ENCODE results near the gene TAT.
"Not testable (repeated sequence)": the region's sequence is repeated elsewhere in the genome, so short reads cannot be mapped to it uniquely, and the experiment has no call there.

TAT gene

DNA sequence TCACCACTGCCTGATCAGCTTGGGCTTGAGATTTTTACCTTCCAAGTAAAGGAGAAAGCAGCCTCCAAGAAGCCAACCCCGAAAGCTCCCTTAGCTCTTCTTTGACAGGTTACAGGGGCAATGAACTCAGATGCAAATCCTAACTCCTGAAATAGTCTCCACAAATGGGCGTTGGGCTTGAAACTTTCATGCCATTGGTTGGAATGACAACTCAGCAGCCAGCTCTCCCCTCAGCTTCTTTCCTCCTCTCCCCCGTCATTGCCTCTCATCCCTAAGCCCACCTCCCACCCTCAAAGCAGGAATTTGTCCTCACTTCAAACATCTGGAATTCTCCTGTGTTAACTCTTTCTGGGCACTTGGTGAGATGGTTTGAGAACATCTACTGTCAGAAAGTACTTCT, at the start of gene TAT:
TAT (minus strand) TSS at position 122 of the 400 bp plus-strand sequence. CDS start 677 bp downstream, outside the sequence.
- DNase-seq: no peak

DNA sequence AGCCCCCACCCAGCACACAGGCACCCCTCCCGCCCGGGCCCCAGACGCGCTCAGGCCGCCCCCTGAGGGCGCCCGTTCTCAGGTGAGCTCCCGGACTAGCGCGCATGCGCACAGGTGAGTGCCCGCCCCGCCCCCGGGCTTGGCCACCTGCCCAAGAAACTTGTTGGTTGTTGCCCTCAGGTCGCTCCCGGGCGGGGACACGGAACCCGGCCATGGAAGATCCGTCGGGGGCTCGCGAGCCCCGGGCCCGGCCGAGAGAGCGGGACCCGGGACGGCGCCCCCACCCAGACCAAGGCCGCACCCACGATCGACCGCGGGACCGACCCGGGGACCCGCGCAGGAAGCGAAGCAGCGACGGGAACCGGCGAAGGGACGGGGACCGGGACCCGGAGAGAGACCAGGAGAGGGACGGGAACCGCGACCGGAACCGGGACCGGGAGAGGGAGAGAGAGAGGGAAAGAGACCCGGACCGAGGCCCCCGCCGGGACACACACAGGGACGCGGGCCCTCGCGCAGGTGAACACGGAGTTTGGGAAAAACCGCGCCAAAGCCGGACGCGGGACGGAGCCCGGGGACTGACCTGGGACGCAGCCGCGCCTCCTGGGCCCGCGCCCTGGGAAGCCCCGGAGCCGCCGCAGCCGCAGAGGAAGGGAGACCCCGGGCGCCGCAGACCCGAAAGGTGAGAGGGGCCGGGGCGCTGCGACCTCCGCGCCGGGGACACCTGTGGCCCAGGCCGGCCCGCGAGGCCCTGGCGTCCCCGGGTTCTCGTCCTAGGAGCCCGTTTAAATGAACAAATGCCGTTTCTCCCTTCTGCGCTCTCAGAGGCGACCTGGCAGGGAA, 49.3 kb upstream of the TAT start, which contains the start of gene MARVELD3:
MARVELD3 (plus strand) TSS at position 167 of the 840 bp plus-strand sequence; CDS start at position 213, 46 bp downstream.
- peak; percentile 87 for DNase-seq

DNA sequence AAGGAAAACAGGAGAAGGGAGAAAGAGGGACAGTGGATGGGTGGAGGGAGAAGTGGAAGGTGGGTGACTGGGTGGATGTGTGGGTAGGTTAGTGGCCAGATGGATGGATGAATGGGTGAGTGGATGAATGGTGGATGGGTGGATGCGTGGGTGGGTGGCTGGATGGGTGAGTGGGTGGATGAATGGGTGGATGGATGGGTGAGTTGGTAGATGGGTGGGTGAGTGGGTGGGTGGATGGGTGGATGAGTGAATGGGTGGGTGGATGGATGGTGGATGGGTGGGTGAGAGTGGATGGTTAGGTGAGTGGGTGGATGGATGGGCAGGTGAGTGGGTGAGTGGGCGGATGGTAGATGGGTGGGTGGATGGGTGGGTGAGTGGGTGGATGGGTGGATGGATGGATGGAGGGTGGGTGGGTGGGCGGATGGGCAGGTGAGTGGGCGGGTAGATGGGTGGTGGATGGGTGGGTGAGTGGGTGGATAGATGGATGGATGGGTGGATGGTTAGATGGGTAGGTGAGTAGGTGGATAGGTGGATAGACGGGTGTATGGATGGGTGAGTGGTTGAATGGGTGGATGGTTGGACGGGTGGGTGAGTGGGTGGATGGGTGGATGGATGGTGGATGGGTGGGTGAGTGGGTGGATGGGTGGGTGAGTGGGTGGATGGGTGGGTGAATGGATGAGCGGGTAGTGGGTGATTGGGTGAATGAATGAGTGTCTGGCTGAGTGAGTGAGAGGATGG, 48.4 kb upstream of the TAT start:
- DNase-seq: no peak

DNA sequence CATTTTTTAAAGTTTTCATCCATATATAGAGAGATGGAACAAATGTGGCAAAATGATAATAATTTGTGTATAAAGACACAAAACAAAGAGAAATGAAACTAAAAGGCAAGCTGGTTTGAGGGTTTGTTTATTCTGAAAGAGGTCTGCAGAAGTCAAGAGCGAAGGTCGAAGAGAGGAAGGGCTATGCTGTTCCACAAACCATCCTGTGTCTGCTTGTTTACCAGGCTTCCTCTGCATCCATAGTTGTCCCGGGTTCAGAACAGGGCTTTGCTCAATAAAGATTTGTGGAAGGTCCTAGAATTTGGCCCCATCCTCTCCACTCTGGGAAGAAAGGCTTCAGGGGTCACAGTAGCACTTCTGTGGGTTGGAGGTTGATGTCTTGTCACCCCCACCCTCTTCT, 46.7 kb upstream of the TAT start:
- no peak for DNase-seq

DNA sequence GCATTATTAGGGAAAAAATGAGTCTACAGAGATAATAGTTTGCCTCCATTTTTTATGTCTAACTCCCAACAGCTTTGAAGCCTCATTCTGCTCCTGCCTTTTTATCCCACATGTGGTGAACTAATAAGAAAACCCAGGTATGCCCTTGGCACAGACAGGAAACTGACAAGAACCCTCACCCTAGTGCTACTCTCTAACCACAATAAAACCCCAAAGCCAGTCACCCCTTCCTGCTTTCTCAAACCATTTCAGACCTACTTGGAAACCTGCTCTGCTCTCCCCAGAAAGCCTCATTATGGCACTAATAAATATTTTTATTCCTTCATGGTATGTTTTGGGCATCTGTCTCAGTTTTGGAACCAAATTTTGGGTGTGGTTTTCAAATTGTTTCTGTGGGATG, 45.2 kb upstream of the TAT start:
- no peak for DNase-seq

DNA sequence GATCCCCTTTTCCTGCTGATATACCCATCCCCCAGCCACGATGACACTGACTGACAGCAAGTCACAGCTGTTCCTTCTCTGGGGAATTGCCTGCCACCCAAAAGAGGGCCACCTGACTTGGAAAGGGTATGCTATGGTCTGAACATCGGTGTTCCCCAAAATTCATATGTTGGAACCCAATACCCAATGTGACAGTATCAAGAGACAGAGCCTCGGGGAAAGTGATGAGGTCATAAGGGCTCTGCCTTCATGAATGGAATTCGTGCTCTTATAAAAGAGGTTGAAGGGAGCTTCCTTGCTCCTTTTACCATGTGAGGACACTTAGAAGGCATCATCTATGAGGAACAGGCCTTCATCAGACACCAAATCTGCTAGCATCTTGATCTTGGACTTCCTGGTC, 41.5 kb upstream of the TAT start:
- no peak for DNase-seq

DNA sequence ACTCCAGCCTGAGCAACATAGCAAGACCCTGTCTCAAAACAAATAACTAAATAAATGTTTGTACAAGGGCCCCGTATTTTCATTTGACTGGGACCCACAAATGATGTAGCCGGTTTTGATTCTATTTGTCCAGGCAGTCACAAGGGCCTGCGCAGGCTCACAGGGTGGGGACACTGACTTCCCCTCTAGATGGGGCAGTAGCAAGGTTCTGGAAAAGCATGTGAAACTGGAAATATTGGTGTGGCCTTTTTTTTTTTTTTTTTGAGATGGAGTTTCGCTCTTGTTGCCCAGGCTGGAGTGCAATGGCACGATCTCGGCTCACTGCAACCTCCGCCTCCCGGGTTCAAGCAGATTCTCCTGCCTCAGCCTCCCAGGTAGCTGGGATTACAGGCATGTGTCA, 38.1 kb upstream of the TAT start:
- DNase-seq: not testable (repeated sequence)

DNA sequence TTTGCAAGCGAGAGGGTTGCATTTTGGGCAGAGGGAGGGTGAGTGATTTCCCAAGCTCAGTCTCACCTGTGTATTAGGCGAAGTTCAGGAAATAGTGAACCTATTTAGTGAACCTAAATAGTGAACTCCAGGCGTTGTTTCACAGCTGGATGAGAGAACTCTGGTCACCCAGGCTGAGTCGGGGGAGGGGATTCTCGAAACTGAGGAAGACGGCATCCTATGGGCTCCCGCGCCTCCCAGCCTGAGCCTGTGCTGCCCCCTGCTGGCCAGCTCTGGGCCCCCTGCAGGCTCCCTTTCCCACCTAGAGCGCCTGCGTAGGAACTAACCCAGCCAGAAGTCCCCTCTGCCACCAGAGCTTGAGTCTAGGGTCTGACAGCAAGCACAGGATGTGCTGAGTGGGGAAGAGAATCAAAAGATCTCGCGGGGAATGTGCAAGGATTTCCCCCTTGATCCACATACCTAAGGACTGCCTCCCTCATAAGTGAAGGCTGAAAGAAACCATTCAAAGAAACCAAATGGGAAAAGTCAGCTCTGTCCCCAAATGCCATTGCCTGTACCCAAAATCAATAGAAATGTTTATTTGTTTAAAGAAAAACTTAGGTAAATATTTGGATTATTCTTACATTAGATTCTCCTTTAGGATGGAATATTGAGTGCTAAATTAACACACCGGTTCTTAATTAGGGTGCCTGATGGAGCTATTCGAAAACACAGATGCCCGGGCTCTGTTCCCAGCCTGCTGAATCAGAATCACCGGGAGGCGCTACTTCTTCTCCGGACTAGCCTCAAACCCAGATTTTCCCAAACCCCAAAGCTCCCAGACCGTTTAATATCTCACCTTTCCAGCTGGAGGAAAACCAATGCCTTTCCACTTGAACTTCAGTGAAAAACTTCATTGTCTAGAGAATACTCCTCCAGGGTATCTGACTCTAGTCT, 34.3 kb upstream of the TAT start:
- peak; percentile 94 for DNase-seq

DNA sequence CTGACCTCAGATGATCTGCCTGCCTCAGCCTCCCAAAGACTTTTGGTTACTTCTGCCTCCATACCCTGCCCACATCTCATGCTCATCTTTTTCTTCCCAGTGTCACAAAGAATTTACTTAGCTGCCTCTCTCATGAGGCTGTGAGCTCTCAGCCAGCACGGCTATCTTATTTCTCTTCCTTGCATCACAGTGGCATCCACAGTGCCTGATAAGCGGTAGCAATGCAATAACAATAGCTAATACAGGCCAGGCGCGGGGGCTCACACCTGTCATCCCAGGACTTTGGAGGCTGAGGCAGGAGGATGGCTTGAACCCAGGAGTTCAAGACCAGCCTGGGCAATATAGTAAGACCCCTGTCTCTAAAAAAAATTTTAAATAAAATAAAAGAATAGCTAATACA, 33.6 kb upstream of the TAT start:
- DNase-seq: no peak

DNA sequence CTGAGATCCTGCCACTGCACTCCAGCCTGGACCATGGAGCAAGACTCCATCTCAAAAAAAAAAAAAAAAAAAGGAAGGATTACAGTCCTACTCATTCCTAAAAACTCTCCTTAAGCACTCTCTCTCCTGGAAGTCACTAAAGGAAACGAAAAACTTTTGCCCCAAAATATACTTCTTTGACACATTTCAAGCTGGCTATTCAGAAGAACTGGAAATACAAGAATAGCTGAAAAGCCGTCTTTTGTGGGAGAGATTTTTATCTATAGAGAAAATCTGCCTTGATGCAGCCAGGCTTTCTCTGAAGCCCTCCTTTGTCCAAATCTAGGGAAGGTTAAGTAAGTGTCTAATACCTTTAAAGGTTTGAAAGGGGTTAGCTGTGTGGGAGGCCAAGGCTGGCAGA, 32.2 kb upstream of the TAT start:
- no peak for DNase-seq

DNA sequence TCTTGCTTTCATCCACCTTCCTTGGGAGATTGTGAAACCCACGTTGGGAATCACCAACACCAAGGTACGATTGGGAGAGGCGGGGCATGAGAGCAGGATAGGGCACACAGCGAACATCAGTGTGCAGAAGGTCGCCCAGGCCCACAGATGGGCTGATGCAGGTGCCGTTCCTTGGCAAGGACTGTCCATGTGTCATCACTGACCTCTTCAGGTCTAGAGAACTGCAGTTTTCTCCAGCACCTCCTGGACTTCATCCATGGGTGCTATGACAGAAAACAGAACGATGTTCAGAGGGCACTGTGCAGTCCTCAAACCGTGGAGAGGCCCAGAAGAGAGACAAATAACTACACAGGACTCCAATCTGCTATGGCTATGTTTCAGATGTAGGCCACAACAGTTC, 23.9 kb upstream of the TAT start:
- no peak for DNase-seq

DNA sequence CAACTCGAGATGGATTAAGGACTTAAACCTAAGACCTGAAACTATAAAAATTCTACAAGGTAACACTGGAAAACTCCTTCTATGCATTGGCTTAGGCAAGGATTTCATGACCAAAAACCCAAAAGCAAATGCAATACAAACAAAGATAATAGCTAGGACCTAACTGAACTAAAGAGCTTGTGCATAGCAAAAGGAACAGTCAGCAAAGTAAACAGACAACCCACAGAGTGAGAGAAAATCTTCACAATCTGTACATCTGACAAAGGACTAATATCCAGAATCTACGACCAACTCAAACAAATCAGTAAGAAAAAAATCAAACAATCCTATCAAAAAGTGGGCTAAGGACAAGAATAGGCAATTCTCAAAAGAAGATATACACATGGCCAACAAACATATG, 21.5 kb upstream of the TAT start:
- not testable (repeated sequence) for DNase-seq

DNA sequence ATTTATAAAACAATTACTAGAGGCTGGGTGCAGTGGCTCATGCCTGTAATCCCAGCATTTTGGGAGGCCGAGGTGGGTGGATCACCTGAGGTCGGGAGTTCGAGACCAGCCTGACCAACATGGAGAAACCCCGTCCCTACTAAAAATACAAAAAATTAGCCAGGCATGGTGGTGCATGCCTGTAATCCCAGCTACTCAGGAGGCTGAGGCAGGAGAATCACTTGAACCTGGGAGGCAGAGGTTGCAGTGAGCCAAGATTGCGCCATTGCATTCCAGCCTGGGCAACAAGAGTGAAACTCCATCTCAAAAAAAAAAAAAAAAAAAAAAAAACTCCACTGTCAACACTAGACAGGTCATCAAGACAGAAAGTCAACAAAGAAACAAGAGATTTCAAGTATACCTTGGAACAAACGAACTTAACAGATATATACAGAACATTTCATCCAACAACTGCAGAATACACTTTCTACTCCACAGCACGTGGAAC, 18.5 kb upstream of the TAT start:
- DNase-seq: not testable (repeated sequence)

DNA sequence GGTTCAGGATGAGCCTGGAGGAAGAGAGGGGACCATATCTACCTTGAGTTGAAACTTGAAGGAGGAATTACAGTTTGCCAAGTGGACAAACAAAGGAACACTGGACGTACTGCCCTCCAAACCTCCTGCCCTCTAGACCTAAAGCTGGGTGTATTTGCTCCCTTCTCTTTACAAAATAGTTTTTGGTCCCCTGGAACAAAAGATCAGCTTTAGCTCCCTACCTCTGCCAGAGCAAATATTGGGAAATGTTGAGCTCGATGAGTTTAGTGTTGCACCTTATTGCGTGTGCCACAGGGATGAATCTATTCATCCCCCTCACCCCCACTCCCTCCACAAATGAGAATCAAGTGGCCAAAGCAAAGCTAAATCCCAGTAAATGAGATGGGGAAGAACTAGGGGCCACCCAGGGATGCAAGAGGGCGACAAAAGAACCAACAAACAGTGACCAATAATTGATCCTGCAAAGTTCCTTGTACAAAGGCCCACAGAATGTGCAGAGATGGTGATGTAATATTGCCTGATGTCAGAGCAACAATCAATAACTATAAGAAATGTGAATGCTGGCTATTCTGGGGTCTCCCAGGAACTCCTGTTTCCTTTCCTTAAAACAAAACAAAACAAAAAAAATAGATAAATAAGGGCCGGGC, 17.2 kb upstream of the TAT start:
- DNase-seq: no peak

DNA sequence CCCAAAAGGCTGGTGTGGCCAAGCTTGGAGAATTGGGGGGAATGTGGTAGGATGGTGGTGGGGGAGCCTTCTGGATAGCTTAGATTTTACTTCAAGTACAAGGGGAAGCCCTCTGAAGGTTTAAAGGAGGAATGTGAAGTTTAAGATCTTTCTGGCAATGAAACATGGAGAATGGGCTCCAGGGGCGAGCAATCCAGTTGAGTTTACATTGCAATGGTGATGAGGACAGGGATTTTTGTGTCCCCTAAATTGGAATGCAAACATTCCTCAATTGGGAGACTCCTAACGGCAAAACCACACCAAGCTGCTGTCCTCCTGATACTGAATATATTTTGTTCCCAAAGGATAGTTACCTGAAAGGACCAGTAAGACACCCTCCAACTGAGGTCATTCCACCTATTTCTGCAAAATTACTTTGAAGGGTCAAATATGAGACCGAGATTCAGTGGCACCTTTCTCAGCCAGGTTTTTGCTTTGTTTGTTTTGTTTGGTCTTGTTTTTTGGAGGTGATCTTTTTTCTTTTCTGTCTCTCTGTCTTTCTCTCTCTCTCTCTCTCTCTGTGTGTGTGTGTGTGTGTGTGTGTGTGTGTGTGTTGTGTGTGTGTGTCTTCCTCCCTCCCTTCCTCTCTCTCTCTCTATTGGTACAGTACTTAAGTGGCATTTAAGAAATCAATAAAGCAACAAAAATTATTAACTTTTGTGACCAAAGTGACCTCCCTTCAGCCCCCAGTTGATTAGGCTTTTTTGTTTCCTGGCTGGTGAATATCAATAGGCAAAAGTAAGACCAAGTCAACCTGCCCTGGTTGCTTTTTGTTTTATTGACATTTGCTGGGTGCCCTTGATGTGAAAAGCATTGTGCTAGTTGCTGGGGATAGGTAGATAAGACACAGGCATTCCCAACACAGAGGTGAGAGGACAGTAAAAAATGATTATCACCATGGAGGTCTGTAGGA, 16.4 kb upstream of the TAT start:
- DNase-seq: no peak

DNA sequence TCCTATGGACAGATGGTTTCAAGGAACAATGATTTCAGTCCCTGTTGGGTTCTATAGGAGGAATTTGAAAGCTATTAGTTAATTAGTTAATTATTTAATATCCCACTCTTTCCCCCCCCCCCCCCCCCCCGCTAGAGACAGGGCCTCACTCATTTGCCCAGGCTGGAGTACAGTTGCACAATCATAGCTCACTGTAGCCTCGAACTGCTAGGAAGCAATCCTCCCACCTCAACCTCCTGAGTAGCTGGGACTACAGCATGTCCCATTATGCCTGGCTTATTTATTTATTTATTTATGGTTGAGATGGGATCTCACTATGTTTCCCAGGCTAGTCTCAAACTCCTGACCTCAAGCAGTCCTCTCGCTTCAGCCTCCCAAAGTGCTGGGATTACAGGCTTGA, 15.0 kb upstream of the TAT start:
- no peak for DNase-seq

DNA sequence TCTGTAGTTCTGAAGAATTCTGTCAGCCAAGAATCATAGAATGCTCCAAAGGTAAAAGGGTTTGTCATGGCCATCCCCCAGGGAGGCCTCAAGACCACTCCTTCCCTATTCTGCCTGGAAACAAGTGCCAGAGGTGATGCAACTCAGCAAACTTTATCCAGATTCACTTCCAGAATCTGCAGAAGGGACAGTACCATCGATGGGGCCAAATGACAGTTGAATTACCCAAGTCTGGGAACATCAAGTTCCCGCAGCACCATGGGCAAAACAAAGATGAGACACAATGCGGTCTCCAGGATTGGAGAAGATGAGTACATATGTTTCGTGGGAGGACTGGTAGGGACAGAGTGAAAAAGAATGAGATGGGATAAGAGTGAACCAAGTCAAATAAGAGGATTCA, 13.7 kb upstream of the TAT start:
- no peak for DNase-seq

DNA sequence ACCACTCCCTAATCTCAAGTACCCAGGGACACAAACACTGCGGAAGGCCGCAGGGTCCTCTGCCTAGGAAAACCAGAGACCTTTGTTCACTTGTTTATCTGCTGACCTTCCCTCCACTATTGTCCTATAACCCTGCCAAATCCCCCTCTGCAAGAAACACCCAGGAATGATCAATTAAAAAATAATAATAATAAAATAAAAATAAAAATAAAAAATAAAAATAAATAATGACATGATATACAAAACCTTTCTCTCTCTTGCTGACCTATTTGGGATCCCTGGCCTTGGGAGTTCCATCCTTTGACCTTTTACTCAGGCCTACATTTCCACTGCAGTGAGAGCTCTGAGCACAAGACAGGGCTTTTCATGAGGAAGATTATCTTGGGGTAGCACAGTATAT, 13.2 kb upstream of the TAT start:
- not testable (repeated sequence) for DNase-seq

DNA sequence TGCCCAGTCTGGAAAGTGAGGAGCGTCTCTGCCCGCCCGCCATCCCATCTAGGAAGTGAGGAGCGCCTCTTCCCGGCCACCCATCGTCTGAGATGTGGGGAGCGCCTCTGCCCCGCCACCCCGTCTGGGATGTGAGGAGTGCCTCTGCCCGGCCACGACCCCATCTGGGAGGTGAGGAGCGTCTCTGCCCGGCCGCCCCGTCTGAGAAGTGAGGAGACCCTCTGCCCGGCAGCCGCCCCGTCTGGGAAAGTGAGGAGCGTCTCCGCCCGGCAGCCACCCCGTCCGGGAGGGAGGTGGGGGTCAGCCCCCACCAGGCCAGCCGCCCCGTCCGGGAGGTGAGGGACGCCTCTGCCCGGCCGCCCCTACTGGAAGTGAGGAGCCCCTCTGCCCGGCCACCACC, 12.4 kb upstream of the TAT start:
- DNase-seq: not testable (repeated sequence)

DNA sequence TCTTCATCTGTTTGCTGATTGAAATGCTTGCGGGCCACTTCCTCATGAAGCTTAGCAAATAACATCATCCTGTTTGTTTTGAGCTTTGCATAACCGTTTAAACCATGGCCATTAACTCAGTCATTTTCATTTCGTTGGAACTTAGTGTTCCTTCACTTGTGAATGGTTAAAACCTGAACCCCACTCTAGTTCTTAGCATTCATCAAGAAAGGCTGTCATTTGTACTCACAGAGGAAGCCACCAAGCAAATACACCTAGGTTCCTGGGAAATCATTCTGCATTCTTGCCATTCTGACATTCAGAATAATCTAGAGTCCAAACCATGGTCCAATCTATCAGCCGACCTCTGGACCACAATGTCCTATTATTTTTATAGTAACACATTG, 8.4 kb upstream of the TAT start:
- DNase-seq: no peak
